IPS DF 6.9 (cell line): ENCODE data around the gene TNNT1.
"Not testable (repeated sequence)": the region's sequence is repeated elsewhere in the genome, so short reads cannot be mapped to it uniquely, and the experiment has no call there.

Source experiments
- DNase-seq: peaks from one replicate; pipeline ENCODE4 v3.0.0-alpha.2; 2013; ENCODE audit warnings: low read depth, low spot score
- H3K27ac ChIP-seq: one replicate; pipeline ENCODE4 v1.5.1; 2013; ENCODE audit warnings: low read length, control low read depth
- H3K27me3 ChIP-seq: 2 replicates; pipeline ENCODE4 v1.6.1; 2013; ENCODE audit warnings: mild to moderate bottlenecking, low read length; ENCODE audit not compliant: control insufficient read depth, insufficient read depth
- H3K36me3 ChIP-seq: 2 replicates; pipeline ENCODE4 v1.6.1; 2013; ENCODE audit warnings: low read length; ENCODE audit not compliant: control insufficient read depth, insufficient read depth
- H3K4me1 ChIP-seq: 2 replicates; pipeline ENCODE4 v1.6.1; 2013; ENCODE audit warnings: low read length; ENCODE audit not compliant: control insufficient read depth, insufficient read depth
- H3K4me3 ChIP-seq: 2 replicates; pipeline ENCODE4 v1.5.1; 2013; ENCODE audit warnings: mild to moderate bottlenecking, low read length
- H3K9me3 ChIP-seq: 2 replicates; pipeline ENCODE4 v1.6.1; 2013; ENCODE audit warnings: low read length, inconsistent platforms; ENCODE audit not compliant: control insufficient read depth, insufficient read depth
- WGBS: extraction: QIAGEN DNeasy Blood & Tissue Kit; methylation state at CpG from one replicate; pipeline ENCODE4 v1.1.7; 2013; ENCODE audit warnings: mixed read lengths, missing lambda C conversion rate; ENCODE audit not compliant: insufficient read length, insufficient coverage; 5-methylcytosine and 5-hydroxymethylcytosine counted together

TNNT1 gene

GRCh38 chr19:55111238-55111831 is 37.7 kb downstream of the TNNT1 start:
- no peak overlapping the region for H3K27ac ChIP-seq
- no CpG with 5 or more reads among the region's 21 CpGs for WGBS
- no peaks in the 10 kb centered on the region for H3K27me3 ChIP-seq
- peaks cover 2% of the 10 kb centered on the region; the same call in 1 of the 2 replicates for H3K4me1 ChIP-seq
- no peak overlapping the region for H3K4me3 ChIP-seq
- DNase-seq, result no peak
- peaks cover 7% of the 10 kb centered on the region; the same call in 1 of the 2 replicates for H3K36me3 ChIP-seq
- no peaks in the 10 kb centered on the region for H3K9me3 ChIP-seq

- Histone ChIP-seq H3K4me1 (no peaks in the 10 kb centered on the region; the same call in 1 of the 2 replicates), H3K36me3 (peaks cover 7% of the 10 kb centered on the region; the same call in 1 of the 2 replicates), H3K4me3 (no peak overlapping the region), H3K9me3 (no peaks in the 10 kb centered on the region), H3K27ac (no peak overlapping the region), H3K27me3 (no peaks in the 10 kb centered on the region)
- no peak for DNase-seq
- no CpG with 5 or more reads among the region's 20 CpGs for WGBS
Measured at GRCh38 chr19:55109527-55110291, 39.3 kb downstream of the TNNT1 start.

- WGBS, result no CpG with 5 or more reads among the region's 3 CpGs
- not testable (repeated sequence) for H3K4me3 ChIP-seq, H3K36me3 ChIP-seq, H3K4me1 ChIP-seq, H3K9me3 ChIP-seq, DNase-seq, H3K27me3 ChIP-seq, H3K27ac ChIP-seq
Measured at GRCh38 chr19:55107252-55107651, 41.8 kb downstream of the TNNT1 start.

- no peak for DNase-seq
- no peaks in the 10 kb centered on the region; the same call in 1 of the 2 replicates for H3K4me1 ChIP-seq
- no peak overlapping the region for H3K4me3 ChIP-seq
- WGBS, result no CpG with 5 or more reads among the region's 6 CpGs
- peaks cover 8% of the 10 kb centered on the region; the same call in 1 of the 2 replicates for H3K36me3 ChIP-seq
- H3K27ac ChIP-seq, result no peak overlapping the region
- no peaks in the 10 kb centered on the region for H3K9me3 ChIP-seq
- H3K27me3 ChIP-seq, result no peaks in the 10 kb centered on the region
Measured at GRCh38 chr19:55106591-55106990, 42.4 kb downstream of the TNNT1 start.

- Histone ChIP-seq H3K27me3 (no peaks in the 10 kb centered on the region), H3K36me3 (peaks cover 8% of the 10 kb centered on the region; the same call in 1 of the 2 replicates), H3K9me3 (no peaks in the 10 kb centered on the region), H3K4me3 (no peak overlapping the region), H3K4me1 (no peaks in the 10 kb centered on the region; the same call in 1 of the 2 replicates), H3K27ac (no peak overlapping the region)
- no peak for DNase-seq
- no CpG with 5 or more reads among the region's 2 CpGs for WGBS
Measured at GRCh38 chr19:55105237-55105636, 43.8 kb downstream of the TNNT1 start.

GRCh38 chr19:55103190-55103589 is 45.8 kb downstream of the TNNT1 start:
- no CpG with 5 or more reads among the region's 9 CpGs for WGBS
- no peak for DNase-seq
- no peak overlapping the region for H3K27ac ChIP-seq

DNA sequence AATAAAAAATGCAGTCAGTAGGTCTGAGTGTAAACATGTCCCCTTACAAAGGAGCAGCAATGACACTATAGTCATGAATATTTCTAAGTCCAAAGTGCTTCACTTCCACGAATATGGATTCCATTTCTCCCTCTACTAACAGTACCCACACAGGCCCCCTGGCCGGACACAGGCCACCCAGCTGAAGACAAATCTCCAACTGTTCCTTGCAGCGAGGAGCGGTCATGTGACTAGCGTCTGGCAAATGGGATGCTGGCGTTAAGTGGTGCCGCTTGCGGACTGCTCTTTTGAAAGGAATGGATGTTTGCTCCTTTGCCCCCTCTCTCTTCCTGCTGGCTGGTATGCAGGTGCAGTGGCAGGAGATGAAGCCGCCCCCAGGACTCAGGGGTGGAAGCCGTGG is 47.7 kb downstream of the TNNT1 start:
- whole genome bisulfite sequencing, result no CpG with 5 or more reads among the region's 10 CpGs
- H3K27me3 ChIP-seq, result no peaks in the 10 kb centered on the region

More at GRCh38 chr19:55103190-55103589, 45.8 kb downstream of the TNNT1 start:
- Histone ChIP-seq H3K27me3 (no peaks in the 10 kb centered on the region), H3K36me3 (peaks cover 8% of the 10 kb centered on the region; the same call in 1 of the 2 replicates), H3K9me3 (no peaks in the 10 kb centered on the region), H3K4me1 (no peaks in the 10 kb centered on the region; the same call in 1 of the 2 replicates), H3K4me3 (no peak overlapping the region)

GRCh38 chr19:55099557-55100506 is 49.2 kb downstream of the TNNT1 start:
- peaks cover 1% of the 10 kb centered on the region; the same call in 1 of the 2 replicates for H3K4me1 ChIP-seq
- no peaks in the 10 kb centered on the region for H3K27me3 ChIP-seq
- no peak overlapping the region for H3K4me3 ChIP-seq
- no CpG with 5 or more reads among the region's 27 CpGs for WGBS
- no peaks in the 10 kb centered on the region for H3K9me3 ChIP-seq
- DNase-seq, result no peak
- no peak overlapping the region for H3K27ac ChIP-seq
- H3K36me3 ChIP-seq, result peaks cover 8% of the 10 kb centered on the region; the same call in 1 of the 2 replicates

More for the DNA sequence above, 47.7 kb downstream of the TNNT1 start:
- Histone ChIP-seq H3K9me3 (no peaks in the 10 kb centered on the region), H3K4me3 (no peak overlapping the region), H3K4me1 (peaks cover under 1% of the 10 kb centered on the region; the same call in 1 of the 2 replicates), H3K27ac (no peak overlapping the region), H3K36me3 (peaks cover 4% of the 10 kb centered on the region; the same call in 1 of the 2 replicates)
- DNase-seq, result no peak

- H3K4me3 ChIP-seq, result no peak overlapping the region
- H3K27ac ChIP-seq, result no peak overlapping the region
- peaks cover 1% of the 10 kb centered on the region; the same call in 1 of the 2 replicates for H3K4me1 ChIP-seq
- DNase-seq, result no peak
- no peaks in the 10 kb centered on the region for H3K9me3 ChIP-seq
- peaks cover 8% of the 10 kb centered on the region; the same call in 1 of the 2 replicates for H3K36me3 ChIP-seq
- H3K27me3 ChIP-seq, result no peaks in the 10 kb centered on the region
- WGBS, result no CpG with 5 or more reads among the region's 27 CpGs
Measured at GRCh38 chr19:55098716-55099556, 50.1 kb downstream of the TNNT1 start.
